ENCODE results near the gene GET4.
"Not testable (repeated sequence)": the region's sequence is repeated elsewhere in the genome, so short reads cannot be mapped to it uniquely, and the experiment has no call there.

GET4 gene

DNA sequence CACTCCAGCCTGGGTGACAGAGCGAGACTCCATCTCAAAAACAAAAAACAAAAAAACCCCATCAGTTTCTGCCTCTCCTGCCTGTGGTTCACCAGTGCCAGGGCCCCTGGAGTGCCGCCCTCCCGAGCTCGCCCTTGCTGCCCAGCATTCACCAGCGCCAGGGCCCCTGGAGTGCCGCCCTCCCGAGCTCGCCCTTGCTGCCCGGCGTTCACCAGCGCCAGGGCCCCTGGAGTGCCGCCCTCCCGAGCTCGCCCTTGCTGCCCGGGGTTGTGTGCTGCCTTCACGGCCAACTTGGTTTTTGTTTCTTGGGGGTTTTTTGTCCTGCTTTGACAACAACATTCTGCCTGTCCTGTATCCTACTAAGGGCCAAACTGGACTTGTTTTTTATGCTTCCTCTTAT lies 13.2 kb upstream of the GET4 start:
- TF ChIP-seq, protein P1, sequence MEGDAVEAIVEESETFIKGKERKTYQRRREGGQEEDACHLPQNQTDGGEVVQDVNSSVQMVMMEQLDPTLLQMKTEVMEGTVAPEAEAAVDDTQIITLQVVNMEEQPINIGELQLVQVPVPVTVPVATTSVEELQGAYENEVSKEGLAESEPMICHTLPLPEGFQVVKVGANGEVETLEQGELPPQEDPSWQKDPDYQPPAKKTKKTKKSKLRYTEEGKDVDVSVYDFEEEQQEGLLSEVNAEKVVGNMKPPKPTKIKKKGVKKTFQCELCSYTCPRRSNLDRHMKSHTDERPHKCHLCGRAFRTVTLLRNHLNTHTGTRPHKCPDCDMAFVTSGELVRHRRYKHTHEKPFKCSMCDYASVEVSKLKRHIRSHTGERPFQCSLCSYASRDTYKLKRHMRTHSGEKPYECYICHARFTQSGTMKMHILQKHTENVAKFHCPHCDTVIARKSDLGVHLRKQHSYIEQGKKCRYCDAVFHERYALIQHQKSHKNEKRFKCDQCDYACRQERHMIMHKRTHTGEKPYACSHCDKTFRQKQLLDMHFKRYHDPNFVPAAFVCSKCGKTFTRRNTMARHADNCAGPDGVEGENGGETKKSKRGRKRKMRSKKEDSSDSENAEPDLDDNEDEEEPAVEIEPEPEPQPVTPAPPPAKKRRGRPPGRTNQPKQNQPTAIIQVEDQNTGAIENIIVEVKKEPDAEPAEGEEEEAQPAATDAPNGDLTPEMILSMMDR (IDR thresholded peaks at IDR 0.05; ENCODE audit: low read depth, low read length) = no peak

GRCh38 chr7:865921-866320 lies 10.4 kb upstream of the GET4 start:
- no peak overlapping the region for H3K4me3 ChIP-seq (ENCODE audit: low read depth, low read length)
- TF ChIP-seq, protein P1 (IDR thresholded peaks at IDR 0.05; ENCODE audit: low read depth, low read length) = no peak

More for the DNA sequence above, 13.2 kb upstream of the GET4 start:
- H3K4me3 ChIP-seq (ENCODE audit: low read depth, low read length) = no peak overlapping the region

DNA sequence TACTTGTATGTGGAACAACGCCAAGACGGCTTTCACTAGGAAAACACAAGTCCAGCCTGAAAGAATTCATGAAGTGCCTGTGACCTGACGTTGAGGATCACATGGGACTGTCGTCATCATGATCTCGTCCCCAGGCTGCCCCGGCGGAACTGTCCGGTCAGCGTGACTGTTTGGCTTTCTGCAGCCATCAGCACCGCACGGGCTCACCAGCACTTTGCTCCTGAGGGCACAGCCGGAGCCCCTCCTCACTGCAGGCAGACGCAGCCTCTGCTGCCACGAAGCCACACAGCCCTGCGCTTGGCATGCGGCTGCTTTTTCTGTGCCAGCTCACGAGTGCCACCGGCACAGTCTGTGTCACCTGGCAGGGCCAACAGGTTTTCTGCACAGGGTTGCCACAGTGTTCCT lies 9.4 kb upstream of the GET4 start:
- TF ChIP-seq, protein P1 (IDR thresholded peaks at IDR 0.05; ENCODE audit: low read depth, low read length) = no peak
- H3K4me3 ChIP-seq (ENCODE audit: low read depth, low read length) = no peak overlapping the region

DNA sequence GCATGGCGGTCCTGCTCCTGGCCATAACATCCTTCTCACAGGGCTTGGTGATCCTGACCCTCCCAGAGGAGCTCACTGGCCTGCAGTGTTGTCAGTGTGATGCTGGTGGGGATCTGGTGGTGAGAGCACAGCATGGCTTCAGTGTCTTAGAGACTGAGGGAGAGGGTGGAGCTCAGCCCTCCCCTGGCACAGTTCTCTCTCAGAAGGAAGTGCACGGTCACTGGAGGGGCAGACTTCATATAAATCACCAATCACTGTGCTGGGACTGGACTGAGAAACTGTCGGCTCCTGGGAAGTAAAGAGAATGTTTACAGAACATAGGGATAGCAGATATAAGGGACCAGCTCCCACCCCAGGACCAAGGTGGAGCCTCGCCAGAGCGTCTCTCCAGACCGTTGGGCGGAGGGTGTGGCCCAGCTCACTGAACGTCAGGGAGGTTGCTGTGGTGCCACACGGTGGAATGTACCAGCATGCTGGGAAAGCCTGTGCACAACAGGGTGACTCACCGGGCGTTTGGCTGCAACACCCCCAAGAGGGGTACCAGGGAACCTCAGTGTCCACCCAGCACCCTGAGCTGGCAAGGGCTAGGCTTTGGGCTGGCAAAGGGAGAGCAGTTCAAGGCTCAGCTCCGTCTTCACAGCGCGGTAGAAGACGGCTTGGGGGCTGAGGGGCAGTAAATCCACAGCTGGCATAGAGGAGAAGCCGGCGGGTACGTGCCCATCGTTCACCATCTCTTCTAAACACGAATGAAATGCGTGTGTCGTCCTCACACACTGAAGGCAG lies 8.8 kb upstream of the GET4 start:
- TF ChIP-seq, protein P1 (IDR thresholded peaks at IDR 0.05; ENCODE audit: low read depth, low read length) = no peak
- H3K4me3 ChIP-seq (ENCODE audit: low read depth, low read length) = no peak overlapping the region

DNA sequence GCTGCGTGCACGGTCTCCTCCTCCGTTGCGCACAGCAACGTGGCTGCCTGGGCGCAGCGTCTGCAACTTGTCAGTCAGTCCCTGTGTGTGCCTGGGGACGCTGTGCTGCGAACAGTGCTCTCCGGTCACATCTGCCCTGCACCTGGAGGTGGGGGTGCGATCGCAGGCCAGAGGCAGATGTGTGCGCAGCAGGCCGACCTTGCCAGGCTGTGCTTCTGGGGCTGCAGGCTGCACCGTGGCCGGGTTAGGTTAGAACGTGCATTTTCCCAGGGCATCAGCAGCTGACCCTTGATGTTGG lies 8.2 kb upstream of the GET4 start:
- TF ChIP-seq, protein P1 (IDR thresholded peaks at IDR 0.05; ENCODE audit: low read depth, low read length) = no peak
- no peak overlapping the region for H3K4me3 ChIP-seq (ENCODE audit: low read depth, low read length)

DNA sequence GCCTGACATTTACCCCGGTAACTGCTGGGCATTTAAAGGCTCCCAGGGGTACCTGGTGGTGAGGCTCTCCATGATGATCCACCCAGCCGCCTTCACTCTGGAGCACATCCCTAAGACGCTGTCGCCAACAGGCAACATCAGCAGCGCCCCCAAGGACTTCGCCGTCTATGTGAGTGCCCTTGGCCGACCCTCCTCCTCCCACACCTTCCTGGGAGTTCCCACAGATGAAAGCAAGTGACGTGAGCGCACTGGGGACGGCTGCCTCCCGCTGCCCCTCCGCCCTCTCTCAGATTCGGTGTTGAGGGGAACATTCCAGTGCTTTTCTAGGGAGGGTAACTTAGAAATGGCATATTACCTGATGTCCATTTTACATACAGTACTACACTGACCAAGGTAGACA lies 7.0 kb upstream of the GET4 start:
- H3K4me3 ChIP-seq (ENCODE audit: low read depth, low read length) = no peak overlapping the region
- TF ChIP-seq, protein P1 (IDR thresholded peaks at IDR 0.05; ENCODE audit: low read depth, low read length) = no peak

GRCh38 chr7:871900-872537 lies 4.3 kb upstream of the GET4 start:
- TF ChIP-seq, protein P1 (IDR thresholded peaks at IDR 0.05; ENCODE audit: low read depth, low read length) = no peak
- H3K4me3 ChIP-seq (ENCODE audit: low read depth, low read length) = no peak overlapping the region

GRCh38 chr7:872685-873084 lies 3.7 kb upstream of the GET4 start:
- not testable (repeated sequence) for H3K4me3 ChIP-seq (ENCODE audit: low read depth, low read length)

All from WI38 (cell line).